Peyer's patch (tissue), 4 donors: ENCODE results near the gene POLR3GL. TPM values are rescaled to one million over a fixed set of nuclear protein-coding genes. Genes with fewer than 3 reads are reported as not detected.
A peak's percentile ranks its signal among the peaks of the same experiment; 100 is the strongest.

Experiments used
- DNase-seq, 3 donors: peaks; one replicate each; pipeline ENCODE4 v3.0.0-alpha.2; 2017 to 2019
- H3K27ac ChIP-seq, 4 donors: fragments of 200-600 bp; sonication (generic); one replicate each; pipeline ENCODE4 v1.5.1; 2016 to 2019
- H3K27me3 ChIP-seq, 2 donors: fragments of 200-600 bp; sonication (generic); one replicate each; pipeline ENCODE4 v1.5.1; 2019
- H3K36me3 ChIP-seq, 3 donors: fragments of 200-600 bp; sonication (generic); one replicate each; pipeline ENCODE4 v1.5.1; 2016 to 2019
- H3K4me1 ChIP-seq, 4 donors: fragments of 200-600 bp; sonication (generic); one replicate each; pipeline ENCODE4 v1.5.1; 2016 to 2019
- H3K4me3 ChIP-seq, 4 donors: fragments of 200-600 bp; sonication (generic); 1 replicate in 3 of 4; 2 replicates in 1 of 4; pipeline ENCODE4 v1.5.1; 2016 to 2019; ENCODE audit warnings: mild to moderate bottlenecking in 1 of 4
- H3K9me3 ChIP-seq, 4 donors: fragments of 200-600 bp; sonication (generic); one replicate each; pipeline ENCODE4 v1.5.1; 2016 to 2019; ENCODE audit warnings: mild to moderate bottlenecking in 1 of 4
- POLR2A ChIP-seq, 2 donors: fragments of 450-650 bp; IDR thresholded peaks; one replicate each; pipeline ENCODE4 v1.5.1; 2017; ENCODE audit warnings: antibody characterized with exemption in 2 of 2, mild to moderate bottlenecking in 2 of 2, moderate library complexity in 2 of 2
- total RNA-seq, 4 donors: library from RNA; depleted of rRNA; stranded (reverse); fragments of >200 nt; gene quantifications; one replicate each; pipeline ENCODE4 v1.1.0, GENCODE V29; 2016
- TF ChIP-seq, protein P1 (sequence below), 6 experiments: fragments of 450-650 bp in 4 of 6; fragments of 200-600 bp in 2 of 6; sonication (generic) in 1 of 6; IDR thresholded peaks; one replicate each; pipeline ENCODE4 v1.5.1; 2017 to 2019; ENCODE audit warnings: antibody characterized with exemption in 6 of 6, mild to moderate bottlenecking in 3 of 6, moderate library complexity in 1 of 6

Gene POLR3GL
- total RNA-seq, 4 donors from 2014 or later = 8.7 to 25.6 (median 12.5) TPM

DNA sequence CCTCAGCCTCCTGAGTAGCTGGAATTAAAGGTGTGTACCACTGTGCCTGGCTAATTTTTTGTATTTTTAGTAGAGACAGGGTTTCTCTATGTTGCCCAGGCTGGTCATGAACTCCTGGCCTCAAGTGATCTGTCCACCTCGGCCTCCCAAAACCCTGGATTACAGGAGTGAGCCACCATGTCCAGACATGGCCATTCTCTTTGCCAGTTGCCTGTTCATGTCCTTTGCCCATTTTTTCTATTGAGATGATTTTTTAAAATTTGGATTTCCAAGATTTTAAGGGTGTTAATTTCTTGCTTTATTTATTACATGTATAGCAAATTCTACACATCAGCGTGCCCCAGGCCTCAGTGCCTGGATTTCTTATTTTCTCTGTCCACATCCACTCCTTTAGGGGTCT lies 2.8 kb downstream of the POLR3GL start:
- Histone ChIP-seq H3K4me3 (no peak overlapping the region), H3K27me3 (no peaks in the 10 kb centered on the region), H3K36me3 (no peaks in the 10 kb centered on the region), H3K4me1 (peaks cover 0 to 21% (median 5%) of the 10 kb centered on the region in 4 donors), H3K9me3 (no peaks in the 10 kb centered on the region), H3K27ac (no peak overlapping the region)
- no peak for DNase-seq
- no peak for TF ChIP-seq POLR2A (IDR thresholded peaks at IDR 0.05)
- TF ChIP-seq, protein P1, sequence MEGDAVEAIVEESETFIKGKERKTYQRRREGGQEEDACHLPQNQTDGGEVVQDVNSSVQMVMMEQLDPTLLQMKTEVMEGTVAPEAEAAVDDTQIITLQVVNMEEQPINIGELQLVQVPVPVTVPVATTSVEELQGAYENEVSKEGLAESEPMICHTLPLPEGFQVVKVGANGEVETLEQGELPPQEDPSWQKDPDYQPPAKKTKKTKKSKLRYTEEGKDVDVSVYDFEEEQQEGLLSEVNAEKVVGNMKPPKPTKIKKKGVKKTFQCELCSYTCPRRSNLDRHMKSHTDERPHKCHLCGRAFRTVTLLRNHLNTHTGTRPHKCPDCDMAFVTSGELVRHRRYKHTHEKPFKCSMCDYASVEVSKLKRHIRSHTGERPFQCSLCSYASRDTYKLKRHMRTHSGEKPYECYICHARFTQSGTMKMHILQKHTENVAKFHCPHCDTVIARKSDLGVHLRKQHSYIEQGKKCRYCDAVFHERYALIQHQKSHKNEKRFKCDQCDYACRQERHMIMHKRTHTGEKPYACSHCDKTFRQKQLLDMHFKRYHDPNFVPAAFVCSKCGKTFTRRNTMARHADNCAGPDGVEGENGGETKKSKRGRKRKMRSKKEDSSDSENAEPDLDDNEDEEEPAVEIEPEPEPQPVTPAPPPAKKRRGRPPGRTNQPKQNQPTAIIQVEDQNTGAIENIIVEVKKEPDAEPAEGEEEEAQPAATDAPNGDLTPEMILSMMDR (IDR thresholded peaks at IDR 0.05) = no peak

GRCh38 chr1:145972580-145972979 lies 8.1 kb downstream of the POLR3GL start:
- no peak overlapping the region for H3K27ac ChIP-seq
- no peaks in the 10 kb centered on the region for H3K36me3 ChIP-seq
- H3K27me3 ChIP-seq = no peaks in the 10 kb centered on the region
- H3K4me1 ChIP-seq = peaks cover 0 to 7% (median 1%) of the 10 kb centered on the region in 4 donors
- no peak for DNase-seq
- no peak overlapping the region for H3K4me3 ChIP-seq
- no peak for TF ChIP-seq POLR2A (IDR thresholded peaks at IDR 0.05)
- TF ChIP-seq, protein P1 (IDR thresholded peaks at IDR 0.05) = no peak
- no peaks in the 10 kb centered on the region for H3K9me3 ChIP-seq

DNA sequence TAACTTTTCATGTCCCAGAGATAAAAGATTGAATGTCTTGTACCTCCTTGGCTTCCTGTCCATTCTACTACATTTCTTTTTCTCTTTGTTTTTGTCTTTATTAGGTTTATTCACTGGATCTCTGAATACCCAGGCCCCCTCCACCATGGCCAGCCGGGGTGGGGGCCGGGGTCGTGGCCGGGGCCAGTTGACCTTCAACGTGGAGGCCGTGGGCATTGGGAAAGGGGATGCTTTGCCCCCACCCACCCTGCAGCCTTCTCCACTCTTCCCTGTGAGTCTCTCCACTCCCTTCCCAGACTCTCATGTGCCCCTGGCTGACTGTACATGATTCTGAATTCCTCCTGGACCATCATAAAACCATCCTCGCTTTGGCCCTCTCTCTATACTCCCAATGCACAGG lies 10.2 kb downstream of the POLR3GL start:
- Histone ChIP-seq H3K4me3 (no peak overlapping the region), H3K4me1 (peaks cover 4 to 27% (median 12%) of the 10 kb centered on the region in 4 donors), H3K9me3 (no peaks in the 10 kb centered on the region), H3K27me3 (no peaks in the 10 kb centered on the region), H3K36me3 (no peaks in the 10 kb centered on the region), H3K27ac (no peak overlapping the region)
- no peak for TF ChIP-seq POLR2A (IDR thresholded peaks at IDR 0.05)
- TF ChIP-seq, protein P1 (IDR thresholded peaks at IDR 0.05) = no peak
- DNase-seq = no peak

GRCh38 chr1:145975216-145975615 lies 10.7 kb downstream of the POLR3GL start:
- H3K36me3 ChIP-seq = no peaks in the 10 kb centered on the region
- H3K27ac ChIP-seq = no peak overlapping the region
- DNase-seq = no peak
- H3K4me3 ChIP-seq = no peak overlapping the region
- no peaks in the 10 kb centered on the region for H3K9me3 ChIP-seq
- peaks cover 4 to 32% (median 14%) of the 10 kb centered on the region in 4 donors for H3K4me1 ChIP-seq
- H3K27me3 ChIP-seq = no peaks in the 10 kb centered on the region
- TF ChIP-seq, protein P1 (IDR thresholded peaks at IDR 0.05) = no peak
- TF ChIP-seq POLR2A (IDR thresholded peaks at IDR 0.05) = no peak

DNA sequence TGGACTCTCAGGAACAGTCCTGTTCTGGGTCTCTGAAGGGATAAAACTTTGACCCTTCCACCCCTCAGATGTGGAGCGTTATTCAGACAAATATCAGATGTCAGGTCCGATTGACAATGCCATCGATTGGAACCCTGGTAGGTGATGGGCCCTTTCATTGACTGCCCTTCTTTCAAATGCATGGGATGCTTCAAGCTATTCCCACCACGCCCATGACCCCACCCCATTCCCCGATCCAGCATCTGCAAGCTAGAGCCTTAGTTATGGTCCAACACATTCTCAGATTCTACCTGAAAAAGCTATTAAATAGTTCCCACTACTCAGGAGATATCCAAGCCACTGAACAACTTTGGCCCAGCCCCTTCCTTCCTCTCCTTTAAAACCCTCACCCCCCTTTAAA lies 12.5 kb downstream of the POLR3GL start:
- Histone ChIP-seq H3K9me3 (no peaks in the 10 kb centered on the region), H3K36me3 (no peaks in the 10 kb centered on the region), H3K4me3 (no peak overlapping the region), H3K27me3 (no peaks in the 10 kb centered on the region), H3K4me1 (peaks cover 10 to 43% (median 26%) of the 10 kb centered on the region in 4 donors), H3K27ac (peak overlapping the region; percentile 86 to 98 (median 92))
- no peak for TF ChIP-seq POLR2A (IDR thresholded peaks at IDR 0.05)
- TF ChIP-seq, protein P1 (IDR thresholded peaks at IDR 0.05) = no peak
- DNase-seq = peak in 1 of 3 donors; percentile 50
